ENCODE results near the gene KCNJ9.
"Not testable (repeated sequence)": the region's sequence is repeated elsewhere in the genome, so short reads cannot be mapped to it uniquely, and the experiment has no call there.

The KCNJ9 gene

GRCh38 chr1:160047111-160047991 is 34.0 kb upstream of the KCNJ9 start:
- no peak for DNase-seq (ENCODE audit: low read depth in 2 of 2)
- no peak for TF ChIP-seq CTCF (IDR thresholded peaks at IDR 0.05; ENCODE audit: low read depth, low read length)
- H3K4me3 ChIP-seq (replicated peaks in 1 of 2; ENCODE audit: low read depth in 2 of 2, low read length in 2 of 2), result no peak overlapping the region

- H3K4me3 ChIP-seq (replicated peaks in 1 of 2; ENCODE audit: low read depth in 2 of 2, low read length in 2 of 2), result no peak overlapping the region
- TF ChIP-seq CTCF (IDR thresholded peaks at IDR 0.05; ENCODE audit: low read depth, low read length), result no peak
- DNase-seq (ENCODE audit: low read depth in 2 of 2), result no peak
Observed at GRCh38 chr1:160048335-160048734, 33.0 kb upstream of the KCNJ9 start.

GRCh38 chr1:160049101-160049500 is 32.2 kb upstream of the KCNJ9 start:
- no peak overlapping the region for H3K4me3 ChIP-seq (replicated peaks in 1 of 2; ENCODE audit: low read depth in 2 of 2, low read length in 2 of 2)
- no peak for TF ChIP-seq CTCF (IDR thresholded peaks at IDR 0.05; ENCODE audit: low read depth, low read length)
- no peak for DNase-seq (ENCODE audit: low read depth in 2 of 2)

GRCh38 chr1:160050182-160050581 is 31.2 kb upstream of the KCNJ9 start:
- not testable (repeated sequence) for H3K4me3 ChIP-seq (replicated peaks in 1 of 2; ENCODE audit: low read depth in 2 of 2, low read length in 2 of 2)
- peak in 1 of 2 donors; percentile 5 for DNase-seq (ENCODE audit: low read depth in 2 of 2)

- H3K4me3 ChIP-seq (replicated peaks in 1 of 2; ENCODE audit: low read depth in 2 of 2, low read length in 2 of 2), result no peak overlapping the region
- TF ChIP-seq CTCF (IDR thresholded peaks at IDR 0.05; ENCODE audit: low read depth, low read length), result no peak
- DNase-seq (ENCODE audit: low read depth in 2 of 2), result no peak
Observed at GRCh38 chr1:160050619-160051018, 30.7 kb upstream of the KCNJ9 start.

- no peak overlapping the region for H3K4me3 ChIP-seq (replicated peaks in 1 of 2; ENCODE audit: low read depth in 2 of 2, low read length in 2 of 2)
- TF ChIP-seq CTCF (IDR thresholded peaks at IDR 0.05; ENCODE audit: low read depth, low read length), result no peak
- no peak for DNase-seq (ENCODE audit: low read depth in 2 of 2)
Observed at GRCh38 chr1:160052936-160053335, 28.4 kb upstream of the KCNJ9 start.

- H3K4me3 ChIP-seq (replicated peaks in 1 of 2; ENCODE audit: low read depth in 2 of 2, low read length in 2 of 2), result no peak overlapping the region
- no peak for DNase-seq (ENCODE audit: low read depth in 2 of 2)
- TF ChIP-seq CTCF (IDR thresholded peaks at IDR 0.05; ENCODE audit: low read depth, low read length), result no peak
Observed at GRCh38 chr1:160053548-160054365, 27.6 kb upstream of the KCNJ9 start.
